ENCODE results near the gene DCAF6.
A peak's percentile ranks its signal among the peaks of the same experiment; 100 is the strongest.

Gene DCAF6

GRCh38 chr1:168087696-168088095 is 151.2 kb downstream of the DCAF6 start:
- H3K36me3 ChIP-seq: no peaks in the 10 kb centered on the region
- TF ChIP-seq Cebpa-rat (IDR thresholded peaks at IDR 0.05): no peak
- H3K27me3 ChIP-seq: no peaks in the 10 kb centered on the region
- H3K4me3 ChIP-seq: no peak overlapping the region
- H3K4me2 ChIP-seq: no peak overlapping the region
- H3K9ac ChIP-seq: no peak overlapping the region
- H4K20me1 ChIP-seq: no peaks in the 10 kb centered on the region
- H3K27ac ChIP-seq: no peak overlapping the region
- no peaks in the 10 kb centered on the region for H3K9me3 ChIP-seq
- no peaks in the 10 kb centered on the region for H3K4me1 ChIP-seq

- Histone ChIP-seq H3K4me2 (no peak overlapping the region), H3K9me3 (no peaks in the 10 kb centered on the region), H3K36me3 (no peaks in the 10 kb centered on the region), H3K4me1 (no peaks in the 10 kb centered on the region; the same call in 1 of the 2 replicates), H3K4me3 (no peak overlapping the region), H4K20me1 (no peaks in the 10 kb centered on the region), H3K27me3 (no peaks in the 10 kb centered on the region), H3K27ac (no peak overlapping the region), H3K9ac (no peak overlapping the region)
- no peak for TF ChIP-seq Cebpa-rat (IDR thresholded peaks at IDR 0.05)
These were observed 152.2 kb downstream of the DCAF6 start for GRCh38 chr1:168088511-168089325.

- no peak for TF ChIP-seq Cebpa-rat (IDR thresholded peaks at IDR 0.05)
- no peaks in the 10 kb centered on the region for H3K36me3 ChIP-seq
- no peaks in the 10 kb centered on the region for H3K9me3 ChIP-seq
- H3K4me2 ChIP-seq: no peak overlapping the region
- H3K9ac ChIP-seq: no peak overlapping the region
- H4K20me1 ChIP-seq: no peaks in the 10 kb centered on the region
- H3K27me3 ChIP-seq: no peaks in the 10 kb centered on the region
- peaks cover 7% of the 10 kb centered on the region for H3K4me1 ChIP-seq
- no peak overlapping the region for H3K4me3 ChIP-seq
- H3K27ac ChIP-seq: no peak overlapping the region
These were observed 153.0 kb downstream of the DCAF6 start for GRCh38 chr1:168089326-168089978.

GRCh38 chr1:168089979-168090337 is 153.5 kb downstream of the DCAF6 start:
- no peak for TF ChIP-seq Cebpa-rat (IDR thresholded peaks at IDR 0.05)
- Histone ChIP-seq H3K27ac (no peak overlapping the region), H3K4me2 (no peak overlapping the region), H3K9ac (no peak overlapping the region), H3K4me1 (peaks cover 8% of the 10 kb centered on the region), H3K36me3 (no peaks in the 10 kb centered on the region), H3K27me3 (no peaks in the 10 kb centered on the region), H3K4me3 (no peak overlapping the region), H3K9me3 (no peaks in the 10 kb centered on the region), H4K20me1 (no peaks in the 10 kb centered on the region)

- no peak overlapping the region for H3K4me3 ChIP-seq
- peaks cover 8% of the 10 kb centered on the region for H3K4me1 ChIP-seq
- H3K36me3 ChIP-seq: no peaks in the 10 kb centered on the region
- no peak overlapping the region for H3K27ac ChIP-seq
- H3K9me3 ChIP-seq: no peaks in the 10 kb centered on the region
- TF ChIP-seq Cebpa-rat (IDR thresholded peaks at IDR 0.05): no peak
- H4K20me1 ChIP-seq: no peaks in the 10 kb centered on the region
- H3K27me3 ChIP-seq: no peaks in the 10 kb centered on the region
- no peak overlapping the region for H3K4me2 ChIP-seq
- H3K9ac ChIP-seq: no peak overlapping the region
These were observed 153.9 kb downstream of the DCAF6 start for GRCh38 chr1:168090395-168090794.

GRCh38 chr1:168091063-168091462 is 154.6 kb downstream of the DCAF6 start:
- H3K36me3 ChIP-seq: no peaks in the 10 kb centered on the region
- no peaks in the 10 kb centered on the region for H3K9me3 ChIP-seq
- no peaks in the 10 kb centered on the region for H4K20me1 ChIP-seq
- no peak overlapping the region for H3K4me3 ChIP-seq
- H3K9ac ChIP-seq: no peak overlapping the region
- peaks cover 8% of the 10 kb centered on the region for H3K4me1 ChIP-seq
- H3K27me3 ChIP-seq: no peaks in the 10 kb centered on the region
- no peak overlapping the region for H3K4me2 ChIP-seq
- no peak overlapping the region for H3K27ac ChIP-seq
- TF ChIP-seq Cebpa-rat (IDR thresholded peaks at IDR 0.05): no peak

- H3K9ac ChIP-seq: no peak overlapping the region
- no peaks in the 10 kb centered on the region for H4K20me1 ChIP-seq
- no peak overlapping the region for H3K27ac ChIP-seq
- H3K27me3 ChIP-seq: no peaks in the 10 kb centered on the region
- no peak for TF ChIP-seq Cebpa-rat (IDR thresholded peaks at IDR 0.05)
- peaks cover 8% of the 10 kb centered on the region for H3K4me1 ChIP-seq
- no peaks in the 10 kb centered on the region for H3K36me3 ChIP-seq
- H3K4me2 ChIP-seq: no peak overlapping the region
- H3K4me3 ChIP-seq: no peak overlapping the region
- H3K9me3 ChIP-seq: no peaks in the 10 kb centered on the region
These were observed 155.5 kb downstream of the DCAF6 start for GRCh38 chr1:168091720-168092550.

GRCh38 chr1:168092566-168093355 is 156.3 kb downstream of the DCAF6 start:
- Histone ChIP-seq H3K4me1 (peaks cover 8% of the 10 kb centered on the region), H3K4me2 (no peak overlapping the region), H3K27ac (no peak overlapping the region), H3K9ac (no peak overlapping the region), H3K27me3 (no peaks in the 10 kb centered on the region), H3K9me3 (no peaks in the 10 kb centered on the region), H3K4me3 (no peak overlapping the region), H3K36me3 (no peaks in the 10 kb centered on the region), H4K20me1 (no peaks in the 10 kb centered on the region)
- no peak for TF ChIP-seq Cebpa-rat (IDR thresholded peaks at IDR 0.05)

GRCh38 chr1:168093616-168094015 is 157.1 kb downstream of the DCAF6 start:
- no peak for TF ChIP-seq Cebpa-rat (IDR thresholded peaks at IDR 0.05)
- no peaks in the 10 kb centered on the region for H3K36me3 ChIP-seq
- no peaks in the 10 kb centered on the region for H3K27me3 ChIP-seq
- H3K4me3 ChIP-seq: no peak overlapping the region
- no peaks in the 10 kb centered on the region for H4K20me1 ChIP-seq
- peak overlapping the region; percentile 30; the same call in 1 of the 2 replicates for H3K4me2 ChIP-seq
- H3K4me1 ChIP-seq: peaks cover 8% of the 10 kb centered on the region
- no peaks in the 10 kb centered on the region for H3K9me3 ChIP-seq
- no peak overlapping the region for H3K27ac ChIP-seq
- H3K9ac ChIP-seq: no peak overlapping the region
